Activated CD4-positive, alpha-beta T cell treated with anti-CD3 and anti-CD28 coated beads, Interleukin-2, amount 50 U/mL, for 16 hours (primary cell): ENCODE measurements around the gene DGKH.
"Not testable (repeated sequence)": the region's sequence is repeated elsewhere in the genome, so short reads cannot be mapped to it uniquely, and the experiment has no call there.

ENCODE experiments used
- DNase-seq: peaks from one replicate; pipeline ENCODE4 v3.0.0-alpha.2; 2020

The DGKH gene

DNA sequence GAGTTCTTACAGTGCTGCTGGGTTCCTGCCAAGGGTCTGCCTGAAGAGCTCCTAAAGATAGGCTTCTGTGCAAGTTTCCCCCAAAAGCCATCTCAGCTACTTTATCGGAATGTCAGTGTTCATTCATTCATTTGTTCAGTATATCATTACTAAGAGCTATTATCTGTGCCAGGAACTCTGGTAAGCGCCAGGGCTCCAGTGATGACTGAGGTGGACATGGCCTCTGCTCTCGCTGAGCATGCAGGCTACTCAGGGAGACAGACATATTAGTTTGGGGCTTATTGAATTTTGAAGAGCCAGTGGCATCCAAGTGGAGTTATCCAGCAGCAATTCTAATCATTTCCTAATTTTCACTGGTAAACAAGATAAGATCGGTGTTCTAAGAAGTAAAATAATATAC lies 65.8 kb downstream of the DGKH start:
- no peak for DNase-seq

GRCh38 chr13:42114912-42115311 lies 66.5 kb downstream of the DGKH start:
- DNase-seq, result no peak

DNA sequence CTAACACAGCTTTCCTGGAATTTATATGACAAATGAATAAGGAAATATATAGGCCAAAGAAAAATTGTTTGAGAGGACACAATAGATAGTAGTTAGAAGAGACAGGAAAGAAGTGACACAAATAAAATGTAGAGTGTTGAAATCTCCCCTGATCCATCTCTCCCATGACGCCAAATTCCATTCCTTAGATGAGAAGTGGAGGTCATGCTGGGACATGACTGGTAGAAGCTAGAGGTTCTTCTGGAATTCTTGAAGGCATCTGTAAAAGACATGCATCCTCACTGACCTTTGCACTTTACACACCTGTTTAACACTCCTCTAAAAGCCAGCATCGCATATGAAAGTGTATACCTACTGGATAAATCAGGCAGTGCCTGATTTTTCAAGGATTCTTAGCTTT lies 67.8 kb downstream of the DGKH start:
- DNase-seq, result no peak

DNA sequence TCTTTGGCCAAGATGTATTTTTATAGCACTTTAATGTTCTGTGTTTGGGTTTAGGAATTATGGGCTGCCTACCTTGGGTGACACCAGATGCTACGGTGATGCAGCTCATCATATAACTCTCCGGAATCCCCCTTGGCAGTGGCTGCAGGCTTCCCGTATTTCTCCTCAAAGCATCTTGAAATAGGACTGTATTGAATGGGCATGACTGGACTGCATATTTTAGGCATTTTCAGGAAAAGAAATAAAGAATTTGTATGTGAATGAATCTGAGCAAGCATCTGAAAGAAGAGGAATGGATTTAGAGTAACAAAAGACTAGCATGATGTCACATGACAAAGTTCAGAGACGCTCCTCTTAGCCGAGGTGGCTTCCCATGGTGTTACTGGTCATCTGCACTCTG lies 70.6 kb downstream of the DGKH start:
- DNase-seq, result no peak

- no peak for DNase-seq
Measured at GRCh38 chr13:42119875-42120274, 71.4 kb downstream of the DGKH start.

GRCh38 chr13:42123600-42123999 lies 75.2 kb downstream of the DGKH start:
- no peak for DNase-seq

DNA sequence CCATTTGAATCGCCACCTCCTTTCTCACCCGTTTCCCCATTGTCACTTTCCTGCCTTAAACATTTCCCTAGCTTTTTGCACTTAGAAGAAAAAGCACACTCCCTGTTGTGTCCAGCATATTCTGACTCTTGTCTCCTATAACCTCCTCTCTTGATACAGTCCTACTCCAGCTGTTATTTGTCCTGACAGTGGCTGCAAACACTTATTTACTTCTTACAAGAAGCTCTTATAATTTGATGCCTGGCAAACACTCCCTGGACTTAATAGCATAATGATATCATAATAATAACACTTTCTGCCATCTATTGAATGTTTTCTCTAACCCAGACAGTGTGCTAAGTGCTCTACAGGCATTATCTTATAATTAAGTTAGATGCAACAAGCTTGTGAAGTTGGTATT lies 76.6 kb downstream of the DGKH start:
- no peak for DNase-seq

- no peak for DNase-seq
Measured at GRCh38 chr13:42127047-42127446, 78.6 kb downstream of the DGKH start.

GRCh38 chr13:42129033-42129432 lies 80.6 kb downstream of the DGKH start:
- no peak for DNase-seq

DNA sequence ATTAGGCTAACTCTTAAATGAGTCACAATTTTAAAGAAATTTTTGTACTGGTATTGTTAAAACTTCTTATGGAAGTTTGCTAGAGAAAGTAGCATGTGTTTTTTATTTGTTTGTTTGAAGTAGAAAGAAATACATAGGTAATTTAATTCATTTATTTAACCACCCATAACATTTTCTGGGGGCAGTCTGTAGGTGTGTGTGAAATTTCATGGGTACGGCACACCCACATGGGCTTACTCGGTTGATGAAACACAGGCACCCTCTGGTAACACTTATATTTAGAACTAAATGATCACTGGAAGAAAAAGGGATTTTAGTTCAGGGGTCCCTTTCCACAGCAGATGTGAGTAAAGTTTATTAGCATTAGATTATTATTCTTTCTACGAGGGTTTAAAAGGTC lies 88.1 kb downstream of the DGKH start:
- DNase-seq, result no peak

GRCh38 chr13:42137856-42138537 lies 89.5 kb downstream of the DGKH start:
- peak; percentile 34 for DNase-seq

DNA sequence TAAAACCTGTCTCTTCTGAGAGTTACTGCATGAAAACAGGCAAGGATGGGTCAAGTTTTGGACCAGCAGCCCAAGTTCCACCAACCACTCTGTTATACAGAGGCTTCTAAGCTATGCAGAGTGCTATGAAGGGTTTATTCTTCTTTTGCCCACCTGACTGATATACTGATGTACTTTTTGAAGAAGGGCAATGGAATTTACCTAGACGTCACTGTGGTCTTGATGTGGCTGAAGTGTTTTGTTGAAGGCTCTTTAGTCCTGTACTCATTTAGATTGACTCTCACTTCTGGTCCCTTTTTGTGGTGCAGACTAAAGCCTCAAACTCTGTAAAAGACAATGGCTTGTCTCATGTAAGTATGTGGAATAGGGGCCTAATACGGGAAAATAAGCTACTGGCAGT lies 92.0 kb downstream of the DGKH start:
- no peak for DNase-seq

DNA sequence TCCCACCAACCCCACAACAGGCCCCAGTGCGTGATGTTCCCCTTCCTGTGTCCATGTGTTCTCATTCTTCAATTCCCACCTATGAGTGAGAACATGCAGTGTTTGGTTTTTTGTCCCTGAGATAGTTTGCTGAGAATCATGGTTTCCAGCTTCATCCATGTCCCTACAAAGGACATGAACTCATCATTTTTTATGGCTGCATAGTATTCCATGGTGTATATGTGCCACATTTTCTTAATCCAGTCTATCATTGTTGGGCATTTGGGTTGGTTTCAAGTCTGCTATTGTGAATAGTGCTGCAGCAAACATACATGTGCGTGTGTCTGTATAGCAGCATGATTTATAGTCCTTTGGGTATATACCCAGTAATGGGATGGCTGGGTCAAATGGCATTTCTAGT lies 92.6 kb downstream of the DGKH start:
- not testable (repeated sequence) for DNase-seq

GRCh38 chr13:42146359-42146758 lies 97.9 kb downstream of the DGKH start:
- DNase-seq, result no peak

GRCh38 chr13:42148538-42148937 lies 100.1 kb downstream of the DGKH start:
- DNase-seq, result no peak

- DNase-seq, result no peak
Measured at GRCh38 chr13:42149136-42149535, 100.7 kb downstream of the DGKH start.

DNA sequence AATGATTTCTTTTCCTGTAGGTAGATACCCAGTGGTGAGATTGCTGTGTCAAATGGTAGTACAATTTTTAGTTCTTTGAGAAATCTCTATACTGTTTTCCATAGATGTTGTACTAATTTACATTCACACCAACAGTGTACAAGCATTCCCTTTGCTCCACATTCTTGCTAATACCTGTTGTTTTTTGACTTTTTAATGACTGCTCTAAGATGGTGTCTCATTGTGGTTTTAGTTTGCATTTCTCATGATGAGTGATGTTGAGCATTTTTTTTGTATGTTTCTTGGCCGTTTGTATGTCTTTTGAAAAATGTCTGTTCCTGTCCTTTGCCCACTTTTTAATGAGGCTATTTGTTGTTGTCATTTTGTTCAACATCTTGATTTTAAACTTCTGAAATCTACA lies 103.3 kb downstream of the DGKH start:
- DNase-seq, result no peak

- DNase-seq, result no peak
Measured at GRCh38 chr13:42152495-42152894, 104.0 kb downstream of the DGKH start.

GRCh38 chr13:42153199-42154113 lies 105.0 kb downstream of the DGKH start:
- no peak for DNase-seq

- no peak for DNase-seq
Measured at GRCh38 chr13:42155251-42155650, 106.8 kb downstream of the DGKH start.

DNA sequence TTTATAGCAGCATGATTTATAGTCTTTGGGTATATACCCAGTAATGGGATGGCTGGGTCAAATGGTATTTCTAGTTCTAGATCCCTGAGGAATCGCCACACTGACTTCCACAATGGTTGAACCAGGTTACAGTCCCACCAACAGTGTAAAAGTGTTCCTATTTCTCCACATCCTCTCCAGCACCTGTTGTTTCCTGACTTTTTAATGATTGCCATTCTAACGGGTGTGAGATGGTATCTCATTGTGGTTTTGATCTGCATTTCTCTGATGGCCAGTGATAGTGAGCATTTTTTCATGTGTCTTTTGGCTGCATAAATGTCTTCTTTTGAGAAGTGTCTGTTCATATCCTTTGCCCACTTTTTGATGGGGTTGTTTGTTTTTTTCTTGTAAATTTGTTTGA lies 114.9 kb downstream of the DGKH start:
- not testable (repeated sequence) for DNase-seq

DNA sequence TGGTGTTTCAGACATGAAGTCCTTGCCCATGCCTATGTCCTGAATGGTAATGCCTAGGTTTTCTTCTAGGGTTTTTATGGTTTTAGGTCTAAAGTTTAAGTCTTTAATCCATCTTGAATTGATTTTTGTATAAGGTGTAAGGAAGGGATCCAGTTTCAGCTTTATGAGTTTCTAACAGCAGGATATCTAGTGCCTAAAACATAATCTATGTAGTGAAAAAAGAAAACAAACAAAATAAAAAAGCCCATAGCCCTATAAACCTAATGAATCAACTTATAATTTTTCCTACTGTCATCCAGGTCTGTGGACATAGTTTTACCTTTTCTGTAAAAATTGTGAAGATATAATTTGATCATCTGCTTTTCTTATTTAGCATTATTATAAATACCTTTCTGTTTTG lies 115.5 kb downstream of the DGKH start:
- DNase-seq, result not testable (repeated sequence)

GRCh38 chr13:42164557-42165125 lies 116.2 kb downstream of the DGKH start:
- no peak for DNase-seq

GRCh38 chr13:42168496-42168895 lies 120.0 kb downstream of the DGKH start:
- DNase-seq, result no peak
